KMS-11 (cell line): ENCODE results near the gene PSRC1.

Experiments used
- H2AFZ ChIP-seq: fragments of 200-600 bp; sonication (generic); 2 replicates; pipeline ENCODE4 v1.6.1; 2016; ENCODE audit warnings: antibody characterized with exemption, mixed run types, low read depth
- H3K27ac ChIP-seq: fragments of 200-600 bp; sonication (generic); 2 replicates; pipeline ENCODE4 v1.6.1; 2016; ENCODE audit warnings: mild to moderate bottlenecking, mixed run types
- H3K27me3 ChIP-seq: fragments of 200-600 bp; sonication (generic); 2 replicates; pipeline ENCODE4 v1.6.1; 2017; ENCODE audit warnings: mild to moderate bottlenecking, low read depth, mixed run types, moderate library complexity; ENCODE audit not compliant: insufficient read depth
- H3K36me3 ChIP-seq: fragments of 200-600 bp; sonication (generic); 2 replicates; pipeline ENCODE4 v1.6.1; 2017; ENCODE audit warnings: mild to moderate bottlenecking, mixed run types; ENCODE audit not compliant: insufficient read depth
- H3K4me1 ChIP-seq: fragments of 200-600 bp; sonication (generic); 2 replicates; pipeline ENCODE4 v1.6.1; 2016; ENCODE audit warnings: mild to moderate bottlenecking, low read depth, mixed run types; ENCODE audit not compliant: poor library complexity, severe bottlenecking
- H3K4me2 ChIP-seq: fragments of 200-600 bp; sonication (generic); 2 replicates; pipeline ENCODE4 v1.7.0; 2016; ENCODE audit warnings: mild to moderate bottlenecking, mixed run types
- H3K4me3 ChIP-seq: fragments of 200-600 bp; sonication (generic); IDR thresholded peaks from 2 replicates; pipeline ENCODE4 v1.6.1; 2017; ENCODE audit warnings: low read depth, low read length, mixed read lengths; ENCODE audit not compliant: insufficient read depth
- H3K79me2 ChIP-seq: fragments of 200-600 bp; sonication (generic); 2 replicates; pipeline ENCODE4 v1.6.1; 2016; ENCODE audit warnings: low read depth, mixed run types; ENCODE audit not compliant: insufficient read depth
- H3K9ac ChIP-seq: fragments of 200-600 bp; sonication (generic); 2 replicates; pipeline ENCODE4 v1.6.1; 2016; ENCODE audit warnings: mild to moderate bottlenecking, mixed run types
- H4K20me1 ChIP-seq: fragments of 200-600 bp; sonication (generic); 2 replicates; pipeline ENCODE4 v1.6.1; 2016; ENCODE audit warnings: mild to moderate bottlenecking, mixed run types; ENCODE audit not compliant: insufficient read depth
- CTCF ChIP-seq: fragments of 200-600 bp; sonication (generic); conservative IDR thresholded peaks from 2 replicates; pipeline ENCODE4 v1.6.1; 2017; ENCODE audit warnings: low read depth, mild to moderate bottlenecking, antibody characterized with exemption, low read length, moderate library complexity, mixed read lengths

PSRC1 gene

GRCh38 chr1:109243860-109244552, 38.9 kb downstream of the PSRC1 start:
- Histone ChIP-seq H3K4me2 (no peak overlapping the region), H3K4me3 (no peak overlapping the region), H3K79me2 (no peaks in the 10 kb centered on the region), H3K9ac (no peak overlapping the region), H3K27me3 (no peaks in the 10 kb centered on the region), H2AFZ (no peak overlapping the region), H4K20me1 (no peaks in the 10 kb centered on the region), H3K27ac (no peak overlapping the region), H3K36me3 (no peaks in the 10 kb centered on the region), H3K4me1 (peaks cover 3% of the 10 kb centered on the region)
- TF ChIP-seq CTCF = no peak

GRCh38 chr1:109243221-109243620, 39.7 kb downstream of the PSRC1 start:
- no peaks in the 10 kb centered on the region for H3K36me3 ChIP-seq
- H3K4me3 ChIP-seq = no peak overlapping the region
- no peaks in the 10 kb centered on the region for H3K27me3 ChIP-seq
- no peak overlapping the region for H3K27ac ChIP-seq
- TF ChIP-seq CTCF = no peak
- H3K4me2 ChIP-seq = no peak overlapping the region
- H3K4me1 ChIP-seq = no peaks in the 10 kb centered on the region
- no peak overlapping the region for H2AFZ ChIP-seq
- no peaks in the 10 kb centered on the region for H3K79me2 ChIP-seq
- H3K9ac ChIP-seq = no peak overlapping the region
- H4K20me1 ChIP-seq = no peaks in the 10 kb centered on the region

GRCh38 chr1:109242387-109242786, 40.6 kb downstream of the PSRC1 start:
- Histone ChIP-seq H3K27ac (no peak overlapping the region), H3K9ac (no peak overlapping the region), H3K4me3 (no peak overlapping the region), H3K36me3 (no peaks in the 10 kb centered on the region; the same call in 1 of the 2 replicates), H3K4me2 (no peak overlapping the region), H4K20me1 (no peaks in the 10 kb centered on the region), H3K79me2 (no peaks in the 10 kb centered on the region), H3K4me1 (no peaks in the 10 kb centered on the region), H3K27me3 (no peaks in the 10 kb centered on the region), H2AFZ (no peak overlapping the region)
- TF ChIP-seq CTCF = no peak

- H3K79me2 ChIP-seq = no peaks in the 10 kb centered on the region
- H3K4me2 ChIP-seq = no peak overlapping the region
- no peaks in the 10 kb centered on the region for H3K4me1 ChIP-seq
- peaks cover 5% of the 10 kb centered on the region; the same call in 1 of the 2 replicates for H3K36me3 ChIP-seq
- TF ChIP-seq CTCF = no peak
- no peak overlapping the region for H3K9ac ChIP-seq
- H3K4me3 ChIP-seq = no peak overlapping the region
- H4K20me1 ChIP-seq = no peaks in the 10 kb centered on the region
- no peak overlapping the region for H2AFZ ChIP-seq
- no peak overlapping the region for H3K27ac ChIP-seq
- no peaks in the 10 kb centered on the region for H3K27me3 ChIP-seq
Observed at GRCh38 chr1:109241841-109242345, 41.1 kb downstream of the PSRC1 start.
